Gastroesophageal sphincter (tissue), 4 donors: ENCODE measurements around the gene PTCD1. TPM values are rescaled to one million over a fixed set of nuclear protein-coding genes. Genes with fewer than 3 reads are reported as not detected.

Experiments
- ATAC-seq: fragments of 150-250 bp; one replicate; pipeline ENCODE4 v1.9.1; 2016; ENCODE audit warnings: mild to moderate bottlenecking, moderate library complexity
- H3K27ac ChIP-seq, 4 donors: fragments of 200-600 bp; sonication (generic) in 3 of 4; 1 replicate in 3 of 4; 2 replicates in 1 of 4; pipeline ENCODE4 v1.5.1; 2016 to 2019
- H3K27me3 ChIP-seq: fragments of 200-600 bp; sonication (generic); one replicate; pipeline ENCODE4 v1.5.1; 2019
- H3K36me3 ChIP-seq, 2 donors: fragments of 200-600 bp; sonication (generic); one replicate each; pipeline ENCODE4 v1.5.1; 2019; ENCODE audit warnings: control low read depth in 1 of 2
- H3K4me1 ChIP-seq, 3 donors: fragments of 200-600 bp; sonication (generic); 1 replicate in 2 of 3; 2 replicates in 1 of 3; pipeline ENCODE4 v1.5.1; 2016 to 2019; ENCODE audit warnings: control low read depth in 2 of 3
- H3K4me3 ChIP-seq, 2 donors: fragments of 200-600 bp; sonication (generic); one replicate each; pipeline ENCODE4 v1.5.1; 2019; ENCODE audit warnings: mild to moderate bottlenecking in 1 of 2, moderate library complexity in 1 of 2
- H3K9me3 ChIP-seq, 3 donors: fragments of 200-600 bp; sonication (generic); one replicate each; pipeline ENCODE4 v1.5.1; 2017 to 2019; ENCODE audit warnings: control low read depth in 2 of 3
- CTCF ChIP-seq, 4 experiments: fragments of 200-600 bp in 2 of 4; fragments of 450-650 bp in 2 of 4; sonication (generic) in 1 of 4; IDR thresholded peaks; one replicate each; pipeline ENCODE4 v1.5.1; 2017 to 2019; ENCODE audit warnings: antibody characterized with exemption in 4 of 4, mild to moderate bottlenecking in 2 of 4, moderate library complexity in 2 of 4
- EP300 ChIP-seq: sonication (generic); formaldehyde crosslinking; IDR thresholded peaks from one replicate; pipeline ENCODE4 v1.6.1; 2017; ENCODE audit warnings: antibody characterized with exemption, mild to moderate bottlenecking
- POLR2A ChIP-seq, 2 donors: fragments of 450-650 bp; IDR thresholded peaks; one replicate each; pipeline ENCODE4 v1.6.1; 2017; ENCODE audit warnings: antibody characterized with exemption in 2 of 2, mild to moderate bottlenecking in 2 of 2, moderate library complexity in 1 of 2
- POLR2AphosphoS5 ChIP-seq: sonication (generic); formaldehyde crosslinking; IDR thresholded peaks from one replicate; pipeline ENCODE4 v1.6.1; 2017; ENCODE audit warnings: antibody characterized with exemption
- WGBS, 2 donors: methylation state at CpG; one replicate each; pipeline ENCODE4 v1.1.5; 2018; ENCODE audit warnings: low coverage in 1 of 2; 5-methylcytosine and 5-hydroxymethylcytosine counted together
- total RNA-seq, 4 donors: library from RNA; depleted of rRNA; stranded (reverse); fragments of >200 nt; gene quantifications; one replicate each; pipeline ENCODE4 v1.1.0, GENCODE V29; 2016

Gene PTCD1
- total RNA-seq, 4 donors from 2014 or later = 6.2 to 10.8 (median 7.3) TPM

- no peak overlapping the region for H3K27ac ChIP-seq
- H3K4me1 ChIP-seq = peaks cover 3 to 42% (median 12%) of the 10 kb centered on the region in 3 donors
- no peak overlapping the region for H3K4me3 ChIP-seq
- no peaks in the 10 kb centered on the region for H3K27me3 ChIP-seq
- 90% methylated on average over 2 to 5 of the region's 5 CpGs for WGBS, 2 donors
- no peaks in the 10 kb centered on the region for H3K9me3 ChIP-seq
- TF ChIP-seq CTCF (IDR thresholded peaks at IDR 0.05) (no peak), POLR2A (IDR thresholded peaks at IDR 0.05) (no peak), EP300 (no peak), POLR2AphosphoS5 (no peak)
- ATAC-seq = no peak
- H3K36me3 ChIP-seq = peaks cover 0 to 64% of the 10 kb centered on the region in 2 donors
Measured at GRCh38 chr7:99403764-99404163, 34.8 kb downstream of the PTCD1 start.

GRCh38 chr7:99402854-99403253 is 35.7 kb downstream of the PTCD1 start:
- peaks cover 0 to 73% of the 10 kb centered on the region in 2 donors for H3K36me3 ChIP-seq

GRCh38 chr7:99399597-99399996 is 39.0 kb downstream of the PTCD1 start:
- WGBS, 2 donors = 11 to 75% methylated on average over 1 to 2 of the region's 6 CpGs
- TF ChIP-seq CTCF (IDR thresholded peaks at IDR 0.05) = no peak
- H3K36me3 ChIP-seq = peaks cover 0 to 100% of the 10 kb centered on the region in 2 donors
- H3K4me1 ChIP-seq = peaks cover 0 to 10% (median 0%) of the 10 kb centered on the region in 3 donors
- no peaks in the 10 kb centered on the region for H3K27me3 ChIP-seq
- H3K27ac ChIP-seq = peak overlapping the region in 1 of 4 donors; percentile 8
- H3K9me3 ChIP-seq = no peaks in the 10 kb centered on the region
- no peak overlapping the region for H3K4me3 ChIP-seq
- no peak for ATAC-seq

More at GRCh38 chr7:99402854-99403253, 35.7 kb downstream of the PTCD1 start:
- no peak for ATAC-seq
- H3K9me3 ChIP-seq = no peaks in the 10 kb centered on the region
- H3K27me3 ChIP-seq = no peaks in the 10 kb centered on the region
- H3K4me3 ChIP-seq = no peak overlapping the region
- peaks cover 3 to 42% (median 12%) of the 10 kb centered on the region in 3 donors for H3K4me1 ChIP-seq
- WGBS, 2 donors = 97 to 100% methylated on average over 1 to 3 of the region's 3 CpGs
- no peak overlapping the region for H3K27ac ChIP-seq
- no peak for TF ChIP-seq POLR2A (IDR thresholded peaks at IDR 0.05)
- TF ChIP-seq POLR2AphosphoS5 = no peak
- no peak for TF ChIP-seq EP300
- no peak for TF ChIP-seq CTCF (IDR thresholded peaks at IDR 0.05)

GRCh38 chr7:99398891-99399445 is 39.6 kb downstream of the PTCD1 start:
- no CpG with 5 or more reads among the region's 5 CpGs for WGBS, 2 donors
- H3K4me3 ChIP-seq = no peak overlapping the region
- H3K9me3 ChIP-seq = no peaks in the 10 kb centered on the region
- peaks cover 0 to 6% (median 0%) of the 10 kb centered on the region in 3 donors for H3K4me1 ChIP-seq
- no peak for ATAC-seq
- no peaks in the 10 kb centered on the region for H3K27me3 ChIP-seq
- no peak overlapping the region for H3K27ac ChIP-seq
- TF ChIP-seq POLR2AphosphoS5 (no peak), POLR2A (IDR thresholded peaks at IDR 0.05) (no peak), CTCF (IDR thresholded peaks at IDR 0.05) (no peak), EP300 (no peak)
- peaks cover 0 to 98% of the 10 kb centered on the region in 2 donors for H3K36me3 ChIP-seq

- no peaks in the 10 kb centered on the region for H3K9me3 ChIP-seq
Measured at GRCh38 chr7:99397297-99397983, 41.2 kb downstream of the PTCD1 start.

More at GRCh38 chr7:99397297-99397983, 41.2 kb downstream of the PTCD1 start:
- TF ChIP-seq EP300 (no peak), CTCF (IDR thresholded peaks at IDR 0.05) (no peak), POLR2AphosphoS5 (no peak), POLR2A (IDR thresholded peaks at IDR 0.05) (no peak)
- ATAC-seq = no peak
- 76 to 84% methylated on average over 8 to 14 of the region's 18 CpGs for WGBS, 2 donors
- Histone ChIP-seq H3K4me1 (peaks cover 0 to 17% (median 3%) of the 10 kb centered on the region in 3 donors), H3K36me3 (peaks cover 0 to 86% of the 10 kb centered on the region in 2 donors), H3K27me3 (no peaks in the 10 kb centered on the region), H3K4me3 (no peak overlapping the region), H3K27ac (no peak overlapping the region)
